HepG2 (cell line): ENCODE results near the gene SFRP4. TPM values are rescaled to one million over a fixed set of nuclear protein-coding genes. Genes with fewer than 3 reads are reported as not detected.

Experiments
- DPF2 ChIP-seq: sonication (generic); formaldehyde crosslinking; IDR thresholded peaks from 2 replicates; pipeline ENCODE4 v1.4.0; 2020; ENCODE audit warnings: mild to moderate bottlenecking, low read depth, missing genetic modification reagents, borderline replicate concordance
- MAFK ChIP-seq, 2 experiments: IDR thresholded peaks in 1 of 2; conservative IDR thresholded peaks in 1 of 2; 2 replicates each; pipeline ENCODE4 v1.6.1; 2011; ENCODE audit warnings: improper control_type of control experiment in 2 of 2, low read length in 2 of 2
- MED13 ChIP-seq: sonication (generic); formaldehyde crosslinking; IDR thresholded peaks from 2 replicates; pipeline ENCODE4 v1.5.0; 2020; ENCODE audit warnings: missing genetic modification reagents
- NFIB ChIP-seq: sonication (generic); formaldehyde crosslinking; IDR thresholded peaks from 2 replicates; pipeline ENCODE4 v1.9.0; 2021; ENCODE audit warnings: missing genetic modification reagents, mild to moderate bottlenecking, borderline replicate concordance
- NR2F6 ChIP-seq, 2 experiments: IDR thresholded peaks; 2 replicates each; pipeline ENCODE4 v1.6.1; 2016; ENCODE audit warnings: antibody characterized with exemption in 1 of 2, mild to moderate bottlenecking in 1 of 2
- PLRG1 ChIP-seq: fragments of 450-650 bp; conservative IDR thresholded peaks from 2 replicates; pipeline ENCODE4 v1.6.1; 2016
- REL ChIP-seq: sonication (generic); formaldehyde crosslinking; conservative IDR thresholded peaks from 2 replicates; pipeline ENCODE4 v1.8.0; 2022; ENCODE audit warnings: mild to moderate bottlenecking, missing genetic modification reagents, moderate library complexity
- TAF1 ChIP-seq: sonication (generic); formaldehyde crosslinking; IDR thresholded peaks from 2 replicates; pipeline ENCODE4 v1.4.0; 2020; ENCODE audit warnings: missing genetic modification reagents
- ZNF136 ChIP-seq: sonication (generic); formaldehyde crosslinking; IDR thresholded peaks from 2 replicates; pipeline ENCODE4 v1.8.1; 2022; ENCODE audit warnings: low read depth, mild to moderate bottlenecking, moderate library complexity, missing genetic modification reagents
- ZNF777 ChIP-seq: sonication (generic); formaldehyde crosslinking; IDR thresholded peaks from 2 replicates; pipeline ENCODE4 v1.4.0; 2020; ENCODE audit warnings: missing genetic modification reagents
- ZNF782 ChIP-seq: sonication (generic); formaldehyde crosslinking; IDR thresholded peaks from 2 replicates; pipeline ENCODE4 v1.4.0; 2020; ENCODE audit warnings: missing genetic modification reagents, mild to moderate bottlenecking, borderline replicate concordance
- polyA plus RNA-seq, 8 experiments: library from polyadenylated mRNA; depleted of rRNA in 3 of 8; stranded (reverse) in 7 of 8; unstranded in 1 of 8; fragments of >200 nt; fragmentation: Illumina TruSeq in 4 of 8; extraction: Trizol in 4 of 8; gene quantifications; 2 replicates each; pipeline versions ENCODE4 v1.2.1 to v1.2.3, GENCODE V29; 2011 to 2016; ENCODE audit warnings: low read depth in 4 of 8, missing spikeins in 1 of 8, mixed read lengths in 1 of 8; ENCODE audit not compliant: insufficient read depth in 1 of 8
- total RNA-seq, 5 experiments: library from RNA; depleted of rRNA; stranded (reverse); fragments of >200 nt; fragmentation: Illumina TruSeq; extraction: Trizol; gene quantifications; 2 replicates each; pipeline ENCODE4 v1.2.3, GENCODE V29; 2016; ENCODE audit warnings: low read depth in 1 of 5
- TF ChIP-seq, protein P1 (sequence below): sonication (generic); formaldehyde crosslinking; IDR thresholded peaks from 2 replicates; pipeline ENCODE4 v1.4.0; 2020; ENCODE audit warnings: missing genetic modification reagents, mild to moderate bottlenecking, borderline replicate concordance
- TF ChIP-seq, protein P2 (sequence below): IDR thresholded peaks from 2 replicates; pipeline ENCODE4 v1.6.1; 2016; ENCODE audit warnings: low read depth
- TF ChIP-seq, protein P3 (sequence below): sonication (generic); formaldehyde crosslinking; IDR thresholded peaks from 2 replicates; pipeline ENCODE4 v1.8.1; 2023; ENCODE audit warnings: mild to moderate bottlenecking, inconsistent platforms, moderate library complexity, missing genetic modification reagents, borderline replicate concordance
- TF ChIP-seq, protein P4 (sequence below): sonication (generic); formaldehyde crosslinking; IDR thresholded peaks from 2 replicates; pipeline ENCODE4 v1.4.0; 2020; ENCODE audit warnings: missing genetic modification reagents
- TF ChIP-seq, protein P5 (sequence below): sonication (generic); formaldehyde crosslinking; IDR thresholded peaks from 2 replicates; pipeline ENCODE4 v1.4.0; 2020; ENCODE audit warnings: missing genetic modification reagents

Gene SFRP4
- total and polyA plus RNA-seq, 2 of the 13 experiments (the other 11 are each of a cell fraction or from before 2014, with no cell fraction given) = 0.96 to 1.8 TPM

DNA sequence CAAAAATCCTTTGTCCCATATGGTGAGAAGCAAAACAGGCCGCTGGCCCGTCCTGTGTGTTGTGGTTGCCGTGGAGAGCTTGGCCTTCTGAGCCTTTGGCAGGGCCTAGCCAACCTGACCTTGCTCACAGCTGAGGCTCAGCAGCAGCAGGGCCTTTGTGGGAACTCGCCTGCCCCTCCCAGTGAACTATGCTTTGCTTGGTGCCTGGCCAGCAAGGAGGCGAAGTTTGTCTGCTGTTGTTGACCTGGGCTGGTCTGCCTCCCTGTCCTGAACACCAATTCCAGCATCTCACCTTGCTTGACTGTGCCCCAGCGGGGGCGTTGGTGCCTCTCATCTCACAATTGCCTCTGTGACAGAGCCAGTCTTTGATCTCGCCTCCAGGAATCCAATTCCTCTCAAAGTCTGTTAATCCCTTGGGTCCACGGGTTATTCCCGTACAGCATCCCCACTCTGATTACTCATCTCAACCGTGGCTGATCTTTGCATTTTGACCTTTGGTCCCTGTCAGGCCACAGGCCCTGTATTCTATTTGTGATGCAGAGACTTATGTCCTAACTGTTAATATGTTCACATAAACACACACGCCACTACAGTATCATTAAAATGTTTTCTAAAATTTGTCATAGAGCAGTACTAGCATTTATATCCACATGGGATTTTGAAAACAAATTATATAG, 26.5 kb upstream of the SFRP4 start (continued):
- no peak for TF ChIP-seq NFIB (CRISPR knock-in tag)
- peak; percentile 97 for TF ChIP-seq DPF2
- TF ChIP-seq TAF1 (CRISPR knock-in tag) = peak; percentile 53; the same call in 1 of the 2 replicates
- no peak; the same call in 1 of the 2 replicates for TF ChIP-seq MED13 (CRISPR knock-in tag)
- TF ChIP-seq, protein P1, sequence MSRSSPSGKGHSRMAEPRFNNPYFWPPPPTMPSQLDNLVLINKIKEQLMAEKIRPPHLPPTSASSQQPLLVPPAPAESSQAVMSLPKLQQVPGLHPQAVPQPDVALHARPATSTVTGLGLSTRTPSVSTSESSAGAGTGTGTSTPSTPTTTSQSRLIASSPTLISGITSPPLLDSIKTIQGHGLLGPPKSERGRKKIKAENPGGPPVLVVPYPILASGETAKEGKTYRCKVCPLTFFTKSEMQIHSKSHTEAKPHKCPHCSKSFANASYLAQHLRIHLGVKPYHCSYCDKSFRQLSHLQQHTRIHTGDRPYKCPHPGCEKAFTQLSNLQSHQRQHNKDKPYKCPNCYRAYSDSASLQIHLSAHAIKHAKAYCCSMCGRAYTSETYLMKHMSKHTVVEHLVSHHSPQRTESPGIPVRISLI (CRISPR knock-in tag) = peak; percentile 69; the same call in 1 of the 2 replicates
- peak; percentile 80; the same call in 1 of the 2 replicates for TF ChIP-seq ZNF782 (CRISPR knock-in tag)
- TF ChIP-seq, protein P2, sequence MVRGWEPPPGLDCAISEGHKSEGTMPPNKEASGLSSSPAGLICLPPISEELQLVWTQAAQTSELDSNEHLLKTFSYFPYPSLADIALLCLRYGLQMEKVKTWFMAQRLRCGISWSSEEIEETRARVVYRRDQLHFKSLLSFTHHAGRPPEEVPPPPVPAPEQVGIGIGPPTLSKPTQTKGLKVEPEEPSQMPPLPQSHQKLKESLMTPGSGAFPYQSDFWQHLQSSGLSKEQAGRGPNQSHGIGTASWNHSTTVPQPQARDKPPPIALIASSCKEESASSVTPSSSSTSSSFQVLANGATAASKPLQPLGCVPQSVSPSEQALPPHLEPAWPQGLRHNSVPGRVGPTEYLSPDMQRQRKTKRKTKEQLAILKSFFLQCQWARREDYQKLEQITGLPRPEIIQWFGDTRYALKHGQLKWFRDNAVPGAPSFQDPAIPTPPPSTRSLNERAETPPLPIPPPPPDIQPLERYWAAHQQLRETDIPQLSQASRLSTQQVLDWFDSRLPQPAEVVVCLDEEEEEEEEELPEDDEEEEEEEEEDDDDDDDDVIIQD (CRISPR knock-in tag) = peak; percentile 91
- TF ChIP-seq ZNF777 (CRISPR knock-in tag) = peak; percentile 35; the same call in 1 of the 2 replicates
- TF ChIP-seq ZNF136 (CRISPR knock-in tag) = peak; percentile 91; the same call in 1 of the 2 replicates
- TF ChIP-seq, protein P3, sequence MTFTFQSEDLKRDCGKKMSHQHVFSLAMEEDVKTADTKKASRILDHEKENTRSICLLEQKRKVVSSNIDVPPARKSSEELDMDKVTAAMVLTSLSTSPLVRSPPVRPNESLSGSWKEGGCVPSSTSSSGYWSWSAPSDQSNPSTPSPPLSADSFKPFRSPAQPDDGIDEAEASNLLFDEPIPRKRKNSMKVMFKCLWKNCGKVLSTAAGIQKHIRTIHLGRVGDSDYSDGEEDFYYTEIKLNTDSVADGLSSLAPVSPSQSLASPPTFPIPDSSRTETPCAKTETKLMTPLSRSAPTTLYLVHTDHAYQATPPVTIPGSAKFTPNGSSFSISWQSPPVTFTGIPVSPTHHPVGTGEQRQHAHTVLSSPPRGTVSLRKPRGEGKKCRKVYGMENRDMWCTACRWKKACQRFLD = no peak
- TF ChIP-seq NR2F6 (IDR thresholded peaks at IDR 0.05) = peak; percentile 92
- peak; percentile 86 for TF ChIP-seq NR2F6 (CRISPR knock-in tag; IDR thresholded peaks at IDR 0.05)
- TF ChIP-seq REL (CRISPR knock-in tag) = no peak
- TF ChIP-seq, protein P4, sequence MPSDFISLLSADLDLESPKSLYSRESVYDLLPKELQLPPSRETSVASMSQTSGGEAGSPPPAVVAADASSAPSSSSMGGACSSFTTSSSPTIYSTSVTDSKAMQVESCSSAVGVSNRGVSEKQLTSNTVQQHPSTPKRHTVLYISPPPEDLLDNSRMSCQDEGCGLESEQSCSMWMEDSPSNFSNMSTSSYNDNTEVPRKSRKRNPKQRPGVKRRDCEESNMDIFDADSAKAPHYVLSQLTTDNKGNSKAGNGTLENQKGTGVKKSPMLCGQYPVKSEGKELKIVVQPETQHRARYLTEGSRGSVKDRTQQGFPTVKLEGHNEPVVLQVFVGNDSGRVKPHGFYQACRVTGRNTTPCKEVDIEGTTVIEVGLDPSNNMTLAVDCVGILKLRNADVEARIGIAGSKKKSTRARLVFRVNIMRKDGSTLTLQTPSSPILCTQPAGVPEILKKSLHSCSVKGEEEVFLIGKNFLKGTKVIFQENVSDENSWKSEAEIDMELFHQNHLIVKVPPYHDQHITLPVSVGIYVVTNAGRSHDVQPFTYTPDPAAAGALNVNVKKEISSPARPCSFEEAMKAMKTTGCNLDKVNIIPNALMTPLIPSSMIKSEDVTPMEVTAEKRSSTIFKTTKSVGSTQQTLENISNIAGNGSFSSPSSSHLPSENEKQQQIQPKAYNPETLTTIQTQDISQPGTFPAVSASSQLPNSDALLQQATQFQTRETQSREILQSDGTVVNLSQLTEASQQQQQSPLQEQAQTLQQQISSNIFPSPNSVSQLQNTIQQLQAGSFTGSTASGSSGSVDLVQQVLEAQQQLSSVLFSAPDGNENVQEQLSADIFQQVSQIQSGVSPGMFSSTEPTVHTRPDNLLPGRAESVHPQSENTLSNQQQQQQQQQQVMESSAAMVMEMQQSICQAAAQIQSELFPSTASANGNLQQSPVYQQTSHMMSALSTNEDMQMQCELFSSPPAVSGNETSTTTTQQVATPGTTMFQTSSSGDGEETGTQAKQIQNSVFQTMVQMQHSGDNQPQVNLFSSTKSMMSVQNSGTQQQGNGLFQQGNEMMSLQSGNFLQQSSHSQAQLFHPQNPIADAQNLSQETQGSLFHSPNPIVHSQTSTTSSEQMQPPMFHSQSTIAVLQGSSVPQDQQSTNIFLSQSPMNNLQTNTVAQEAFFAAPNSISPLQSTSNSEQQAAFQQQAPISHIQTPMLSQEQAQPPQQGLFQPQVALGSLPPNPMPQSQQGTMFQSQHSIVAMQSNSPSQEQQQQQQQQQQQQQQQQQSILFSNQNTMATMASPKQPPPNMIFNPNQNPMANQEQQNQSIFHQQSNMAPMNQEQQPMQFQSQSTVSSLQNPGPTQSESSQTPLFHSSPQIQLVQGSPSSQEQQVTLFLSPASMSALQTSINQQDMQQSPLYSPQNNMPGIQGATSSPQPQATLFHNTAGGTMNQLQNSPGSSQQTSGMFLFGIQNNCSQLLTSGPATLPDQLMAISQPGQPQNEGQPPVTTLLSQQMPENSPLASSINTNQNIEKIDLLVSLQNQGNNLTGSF (CRISPR knock-in tag) = no peak
- TF ChIP-seq, protein P5, sequence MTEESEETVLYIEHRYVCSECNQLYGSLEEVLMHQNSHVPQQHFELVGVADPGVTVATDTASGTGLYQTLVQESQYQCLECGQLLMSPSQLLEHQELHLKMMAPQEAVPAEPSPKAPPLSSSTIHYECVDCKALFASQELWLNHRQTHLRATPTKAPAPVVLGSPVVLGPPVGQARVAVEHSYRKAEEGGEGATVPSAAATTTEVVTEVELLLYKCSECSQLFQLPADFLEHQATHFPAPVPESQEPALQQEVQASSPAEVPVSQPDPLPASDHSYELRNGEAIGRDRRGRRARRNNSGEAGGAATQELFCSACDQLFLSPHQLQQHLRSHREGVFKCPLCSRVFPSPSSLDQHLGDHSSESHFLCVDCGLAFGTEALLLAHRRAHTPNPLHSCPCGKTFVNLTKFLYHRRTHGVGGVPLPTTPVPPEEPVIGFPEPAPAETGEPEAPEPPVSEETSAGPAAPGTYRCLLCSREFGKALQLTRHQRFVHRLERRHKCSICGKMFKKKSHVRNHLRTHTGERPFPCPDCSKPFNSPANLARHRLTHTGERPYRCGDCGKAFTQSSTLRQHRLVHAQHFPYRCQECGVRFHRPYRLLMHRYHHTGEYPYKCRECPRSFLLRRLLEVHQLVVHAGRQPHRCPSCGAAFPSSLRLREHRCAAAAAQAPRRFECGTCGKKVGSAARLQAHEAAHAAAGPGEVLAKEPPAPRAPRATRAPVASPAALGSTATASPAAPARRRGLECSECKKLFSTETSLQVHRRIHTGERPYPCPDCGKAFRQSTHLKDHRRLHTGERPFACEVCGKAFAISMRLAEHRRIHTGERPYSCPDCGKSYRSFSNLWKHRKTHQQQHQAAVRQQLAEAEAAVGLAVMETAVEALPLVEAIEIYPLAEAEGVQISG (CRISPR knock-in tag) = peak; percentile 91; the same call in 1 of the 2 replicates
- TF ChIP-seq MAFK (conservative IDR thresholded peaks at IDR 0.05 in 1 of 2, IDR thresholded peaks at IDR 0.05 in 1 of 2; ENCODE audit: low read length in 2 of 2) = 0 out of 4 replicates have a peak, but pooled peaks of 1 of the 2 experiments have one; percentile 3
- TF ChIP-seq PLRG1 = no peak
